PC-3 (cell line): ENCODE measurements around the gene PRXL2A. TPM values are rescaled to one million over a fixed set of nuclear protein-coding genes. Genes with fewer than 3 reads are reported as not detected.
"Not testable (repeated sequence)": the region's sequence is repeated elsewhere in the genome, so short reads cannot be mapped to it uniquely, and the experiment has no call there.

Source experiments
- ATAC-seq: fragments of 200-7000 bp; cut with Tn5 transposase; 2 replicates; pipeline ENCODE4 v1.9.1; 2020; ENCODE audit warnings: mild to moderate bottlenecking, moderate library complexity
- BruUV-seq: library from RNA; stranded (reverse); fragments of 400-500 nt; replicated peaks from 2 replicates; lab custom pipeline; 2021; lab: Mats Ljungman, UMichigan
- CTCF ChIA-PET: fragments of 300-600 bp; sonication (Branson Sonifier 250); formaldehyde crosslinking; loops from one replicate; lab custom pipeline; 2022; ENCODE audit warnings: antibody characterized with exemption; lab: Charles Lee
- POLR2A ChIA-PET: fragments of 300-600 bp; sonication (Branson Sonifier 250); formaldehyde crosslinking; loops from one replicate; lab custom pipeline; 2022; ENCODE audit warnings: antibody characterized with exemption; ENCODE audit not compliant: unreplicated experiment; lab: Charles Lee
- DNase-seq: peaks from one replicate; pipeline ENCODE4 v3.0.0-alpha.2; 2015
- H2AFZ ChIP-seq: fragments of 300-600 bp; sonication (generic); 2 replicates; pipeline ENCODE4 v1.6.0; 2016; ENCODE audit warnings: antibody characterized with exemption, low read length
- H3F3A ChIP-seq: fragments of 300-600 bp; sonication (generic); one replicate; pipeline ENCODE4 v1.6.0; 2017; ENCODE audit warnings: antibody characterized with exemption, low read length, control low read depth, mild to moderate bottlenecking; ENCODE audit not compliant: unreplicated experiment
- H3K27ac ChIP-seq: fragments of 300-600 bp; sonication (generic); 2 replicates; pipeline ENCODE4 v1.5.1; 2016; ENCODE audit warnings: mild to moderate bottlenecking, low read length
- H3K27me3 ChIP-seq: fragments of 300-600 bp; sonication (generic); 2 replicates; pipeline ENCODE4 v1.6.1; 2016; ENCODE audit warnings: low read length, mixed read lengths
- H3K36me3 ChIP-seq: fragments of 300-600 bp; sonication (generic); 2 replicates; pipeline ENCODE4 v1.6.1; 2016; ENCODE audit warnings: low read depth, mixed run types, low read length, mixed read lengths
- H3K4me1 ChIP-seq: fragments of 300-600 bp; sonication (generic); 2 replicates; pipeline ENCODE4 v1.5.1; 2016; ENCODE audit warnings: low read length; ENCODE audit not compliant: insufficient read depth
- H3K4me2 ChIP-seq: fragments of 300-600 bp; sonication (generic); 2 replicates; pipeline ENCODE4 v1.6.0; 2016; ENCODE audit warnings: low read length
- H3K4me3 ChIP-seq: fragments of 300-600 bp; sonication (generic); 2 replicates; pipeline ENCODE4 v1.5.1; 2016; ENCODE audit warnings: mild to moderate bottlenecking, low read length, mixed read lengths
- H3K79me2 ChIP-seq: fragments of 300-600 bp; sonication (generic); 2 replicates; pipeline ENCODE4 v1.6.1; 2017; ENCODE audit warnings: low read length, mixed read lengths
- H3K9ac ChIP-seq: fragments of 300-600 bp; sonication (generic); 2 replicates; pipeline ENCODE4 v1.6.0; 2016; ENCODE audit warnings: mild to moderate bottlenecking, low read length
- H3K9me2 ChIP-seq: fragments of 300-600 bp; sonication (generic); replicated peaks from 2 replicates; pipeline ENCODE4 v1.6.1; 2016; ENCODE audit warnings: mixed run types, low read length, mixed read lengths
- H3K9me3 ChIP-seq: fragments of 300-600 bp; sonication (generic); 2 replicates; pipeline ENCODE4 v1.6.1; 2016; ENCODE audit warnings: low read length, mixed read lengths
- H4K20me1 ChIP-seq: fragments of 300-600 bp; sonication (generic); 2 replicates; pipeline ENCODE4 v1.6.1; 2016; ENCODE audit warnings: low read length, mixed read lengths
- EZH2 ChIP-seq: fragments of 300-600 bp; sonication (generic); IDR thresholded peaks from one replicate; pipeline ENCODE4 v1.6.1; 2017; ENCODE audit warnings: antibody characterized with exemption, mild to moderate bottlenecking, low read length; ENCODE audit not compliant: unreplicated experiment
- EZH2phosphoT487 ChIP-seq: fragments of 300-600 bp; sonication (generic); IDR thresholded peaks from 2 replicates; pipeline ENCODE4 v1.6.1; 2018; ENCODE audit warnings: mild to moderate bottlenecking, antibody characterized with exemption, low read length, borderline replicate concordance
- intact Hi-C: fragments of 100-400 bp; cut with micrococcal nuclease; formaldehyde crosslinking; loops from 2 replicates; pipeline ENCODE4 v1.9.0; 2023
- total RNA-seq: library from RNA; depleted of rRNA; stranded (reverse); fragments of >200 nt; gene quantifications from 2 replicates; pipeline ENCODE4 v1.2.3, GENCODE V29; 2014
- TF ChIP-seq, protein P1 (sequence below): fragments of 300-600 bp; sonication (generic); conservative IDR thresholded peaks from 2 replicates; pipeline ENCODE4 v1.5.1; 2017; ENCODE audit warnings: antibody characterized with exemption, low read depth, mild to moderate bottlenecking, low read length

Gene PRXL2A
- total RNA-seq, 1 experiment from 2014 or later, result not detected

DNA sequence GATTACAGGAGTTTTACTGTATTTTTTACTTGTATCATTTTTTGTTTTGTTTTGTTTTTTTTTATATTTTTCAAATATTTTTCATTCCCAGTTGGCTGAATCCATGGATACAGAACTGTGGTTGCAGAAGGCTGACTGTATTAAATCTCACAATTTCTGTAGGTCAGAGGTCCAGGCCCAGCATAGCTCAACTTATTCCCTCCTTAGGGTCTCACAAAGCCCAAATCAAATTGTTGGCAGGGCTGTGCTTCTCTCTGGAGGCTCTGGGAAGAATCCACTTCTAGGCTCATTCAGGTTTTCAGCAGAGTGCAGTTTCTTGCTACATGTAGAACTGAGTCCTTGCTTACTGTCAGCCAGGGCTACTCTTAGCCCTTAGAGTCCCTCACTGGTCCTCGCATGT lies 68.3 kb downstream of the PRXL2A start:
- no peaks in the 10 kb centered on the region for H3K36me3 ChIP-seq
- no peaks in the 10 kb centered on the region for H3F3A ChIP-seq
- H3K9ac ChIP-seq, result no peak overlapping the region
- ChIA-PET POLR2A (no interaction called here), CTCF (no interaction called here)
- H3K27me3 ChIP-seq, result no peaks in the 10 kb centered on the region
- no peaks in the 10 kb centered on the region for H3K4me1 ChIP-seq
- H3K9me2 ChIP-seq, result no peaks in the 10 kb centered on the region
- no peak for TF ChIP-seq EZH2
- TF ChIP-seq, protein P1, sequence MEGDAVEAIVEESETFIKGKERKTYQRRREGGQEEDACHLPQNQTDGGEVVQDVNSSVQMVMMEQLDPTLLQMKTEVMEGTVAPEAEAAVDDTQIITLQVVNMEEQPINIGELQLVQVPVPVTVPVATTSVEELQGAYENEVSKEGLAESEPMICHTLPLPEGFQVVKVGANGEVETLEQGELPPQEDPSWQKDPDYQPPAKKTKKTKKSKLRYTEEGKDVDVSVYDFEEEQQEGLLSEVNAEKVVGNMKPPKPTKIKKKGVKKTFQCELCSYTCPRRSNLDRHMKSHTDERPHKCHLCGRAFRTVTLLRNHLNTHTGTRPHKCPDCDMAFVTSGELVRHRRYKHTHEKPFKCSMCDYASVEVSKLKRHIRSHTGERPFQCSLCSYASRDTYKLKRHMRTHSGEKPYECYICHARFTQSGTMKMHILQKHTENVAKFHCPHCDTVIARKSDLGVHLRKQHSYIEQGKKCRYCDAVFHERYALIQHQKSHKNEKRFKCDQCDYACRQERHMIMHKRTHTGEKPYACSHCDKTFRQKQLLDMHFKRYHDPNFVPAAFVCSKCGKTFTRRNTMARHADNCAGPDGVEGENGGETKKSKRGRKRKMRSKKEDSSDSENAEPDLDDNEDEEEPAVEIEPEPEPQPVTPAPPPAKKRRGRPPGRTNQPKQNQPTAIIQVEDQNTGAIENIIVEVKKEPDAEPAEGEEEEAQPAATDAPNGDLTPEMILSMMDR, result no peak
- no peak for TF ChIP-seq EZH2phosphoT487
- intact Hi-C loops, result no loop called here
- H3K79me2 ChIP-seq, result no peaks in the 10 kb centered on the region
- DNase-seq (no peak), ATAC-seq (no peak)
- H4K20me1 ChIP-seq, result no peaks in the 10 kb centered on the region
- no peak overlapping the region for H3K4me3 ChIP-seq
- H3K27ac ChIP-seq, result no peak overlapping the region
- H2AFZ ChIP-seq, result no peak overlapping the region
- H3K4me2 ChIP-seq, result no peak overlapping the region
- no TSS peak for BruUV-seq
- H3K9me3 ChIP-seq, result no peaks in the 10 kb centered on the region

DNA sequence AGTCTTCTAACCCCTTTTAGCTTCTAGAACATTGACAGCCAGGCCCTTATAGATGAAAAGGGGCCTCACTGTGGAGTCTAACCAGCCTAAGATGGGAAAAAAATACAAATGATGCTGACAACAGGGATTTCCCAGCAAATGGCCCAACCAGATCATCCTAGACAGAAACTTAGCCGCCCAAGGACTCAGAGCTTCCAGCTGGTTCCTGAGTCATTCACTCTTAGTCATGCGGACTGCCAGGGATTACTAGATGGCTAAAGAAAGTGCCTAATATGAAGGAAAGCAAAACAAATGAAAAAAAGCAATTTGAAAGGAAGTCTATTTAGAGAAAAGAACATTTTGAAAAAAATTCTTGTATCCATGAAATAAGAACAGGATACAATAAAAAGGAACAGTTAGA lies 69.5 kb downstream of the PRXL2A start:
- no peaks in the 10 kb centered on the region for H3K27me3 ChIP-seq
- no peak for DNase-seq
- ChIA-PET CTCF (no interaction called here), POLR2A (no interaction called here)
- H3K4me1 ChIP-seq, result no peaks in the 10 kb centered on the region
- H3K27ac ChIP-seq, result no peak overlapping the region
- no peaks in the 10 kb centered on the region for H3K9me3 ChIP-seq
- BruUV-seq, result no TSS peak
- no peak overlapping the region for H3K4me2 ChIP-seq
- H3K9ac ChIP-seq, result no peak overlapping the region
- H3K79me2 ChIP-seq, result no peaks in the 10 kb centered on the region
- H2AFZ ChIP-seq, result no peak overlapping the region
- no peaks in the 10 kb centered on the region for H4K20me1 ChIP-seq
- no peaks in the 10 kb centered on the region for H3K36me3 ChIP-seq
- TF ChIP-seq EZH2 (no peak), EZH2phosphoT487 (no peak)
- TF ChIP-seq, protein P1, result no peak
- H3K4me3 ChIP-seq, result no peak overlapping the region
- H3K9me2 ChIP-seq, result no peaks in the 10 kb centered on the region
- intact Hi-C loops, result no loop called here
- no peak for ATAC-seq
- H3F3A ChIP-seq, result no peaks in the 10 kb centered on the region

DNA sequence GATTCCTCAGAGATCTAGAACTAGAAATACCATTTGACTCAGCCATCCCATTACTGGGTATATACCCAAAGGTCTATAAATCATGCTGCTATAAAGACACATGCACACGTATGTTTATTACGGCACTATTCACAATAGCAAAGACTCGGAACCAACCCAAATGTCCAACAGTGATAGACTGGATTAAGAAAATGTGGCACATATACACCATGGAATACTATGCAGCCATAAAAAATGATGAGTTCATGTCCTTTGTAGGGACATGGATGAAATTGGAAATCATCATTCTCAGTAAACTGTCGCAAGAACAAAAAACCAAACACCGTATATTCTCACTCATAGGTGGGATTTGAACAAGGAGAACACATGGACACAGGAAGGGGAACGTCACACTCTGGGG lies 72.0 kb downstream of the PRXL2A start:
- H3K4me2 ChIP-seq, DNase-seq, H3K27me3 ChIP-seq, H4K20me1 ChIP-seq, H3K9ac ChIP-seq, ATAC-seq, H3K27ac ChIP-seq, H3K79me2 ChIP-seq, H3K9me2 ChIP-seq, intact Hi-C loops, H3K36me3 ChIP-seq, H3K9me3 ChIP-seq, H2AFZ ChIP-seq, BruUV-seq, POLR2A ChIA-PET, H3K4me1 ChIP-seq, CTCF ChIA-PET, H3F3A ChIP-seq, H3K4me3 ChIP-seq: not testable (repeated sequence)
